Measurements from ENCODE around the gene HYOU1. TPM values are rescaled to one million over a fixed set of nuclear protein-coding genes. Genes with fewer than 3 reads are reported as not detected.
"Not testable (repeated sequence)": the region's sequence is repeated elsewhere in the genome, so short reads cannot be mapped to it uniquely, and the experiment has no call there.

Gene HYOU1
- 172 and 223 TPM in 2 replicates for total RNA-seq

GRCh38 chr11:119057000-119057769 lies at the start of gene HYOU1:
HYOU1 (minus strand) TSS chr11:119057205; CDS start chr11:119056160, 1,045 bp downstream.
- peak; percentile 81 for DNase-seq (ENCODE audit: low read depth)

GRCh38 chr11:119103793-119104192 lies 46.8 kb upstream of the HYOU1 start:
- no peak for DNase-seq (ENCODE audit: low read depth)

GRCh38 chr11:119103161-119103664 lies 46.2 kb upstream of the HYOU1 start:
- DNase-seq (ENCODE audit: low read depth), result not testable (repeated sequence)

- DNase-seq (ENCODE audit: low read depth), result peak; percentile 94
Observed at GRCh38 chr11:119101759-119102423, 44.9 kb upstream of the HYOU1 start, which contains the start of gene DPAGT1. DPAGT1 (minus strand) TSS chr11:119101853; CDS start chr11:119101655, 198 bp downstream.

- no peak for DNase-seq (ENCODE audit: low read depth)
Observed at GRCh38 chr11:119100994-119101758, 44.2 kb upstream of the HYOU1 start.

GRCh38 chr11:119100246-119100970 lies 43.4 kb upstream of the HYOU1 start:
- DNase-seq (ENCODE audit: low read depth), result peak; percentile 56

GRCh38 chr11:119099711-119100110 lies 42.7 kb upstream of the HYOU1 start:
- no peak for DNase-seq (ENCODE audit: low read depth)

GRCh38 chr11:119095066-119095880 lies 38.3 kb upstream of the HYOU1 start:
- peak; percentile 99 for DNase-seq (ENCODE audit: low read depth)

- DNase-seq (ENCODE audit: low read depth), result peak; percentile 64
Observed at GRCh38 chr11:119094816-119095065, 37.7 kb upstream of the HYOU1 start.

- DNase-seq (ENCODE audit: low read depth), result no peak
Observed at GRCh38 chr11:119093942-119094815, 37.2 kb upstream of the HYOU1 start.

- peak; percentile 59 for DNase-seq (ENCODE audit: low read depth)
Observed at GRCh38 chr11:119092880-119093842, 36.2 kb upstream of the HYOU1 start.

GRCh38 chr11:119091966-119092879 lies 35.2 kb upstream of the HYOU1 start:
- no peak for DNase-seq (ENCODE audit: low read depth)

- DNase-seq (ENCODE audit: low read depth), result no peak
Observed at GRCh38 chr11:119091178-119091577, 34.2 kb upstream of the HYOU1 start.

GRCh38 chr11:119089319-119089718 lies 32.3 kb upstream of the HYOU1 start:
- DNase-seq (ENCODE audit: low read depth), result no peak

GRCh38 chr11:119088406-119088805 lies 31.4 kb upstream of the HYOU1 start:
- no peak for DNase-seq (ENCODE audit: low read depth)

- no peak for DNase-seq (ENCODE audit: low read depth)
Observed at GRCh38 chr11:119087747-119088241, 30.8 kb upstream of the HYOU1 start.

- DNase-seq (ENCODE audit: low read depth), result no peak
Observed at GRCh38 chr11:119087123-119087522, 30.1 kb upstream of the HYOU1 start.

Data from renal cortical epithelial cell (primary cell).